ENCODE results near the gene GCFC2. TPM values are rescaled to one million over a fixed set of nuclear protein-coding genes. Genes with fewer than 3 reads are reported as not detected.

GCFC2 gene
- total and polyA plus RNA-seq, 2 of the 13 experiments (the other 11 are each of a cell fraction or from before 2014, with no cell fraction given): 26.8 to 49.0 TPM

- TF ChIP-seq, protein P1, sequence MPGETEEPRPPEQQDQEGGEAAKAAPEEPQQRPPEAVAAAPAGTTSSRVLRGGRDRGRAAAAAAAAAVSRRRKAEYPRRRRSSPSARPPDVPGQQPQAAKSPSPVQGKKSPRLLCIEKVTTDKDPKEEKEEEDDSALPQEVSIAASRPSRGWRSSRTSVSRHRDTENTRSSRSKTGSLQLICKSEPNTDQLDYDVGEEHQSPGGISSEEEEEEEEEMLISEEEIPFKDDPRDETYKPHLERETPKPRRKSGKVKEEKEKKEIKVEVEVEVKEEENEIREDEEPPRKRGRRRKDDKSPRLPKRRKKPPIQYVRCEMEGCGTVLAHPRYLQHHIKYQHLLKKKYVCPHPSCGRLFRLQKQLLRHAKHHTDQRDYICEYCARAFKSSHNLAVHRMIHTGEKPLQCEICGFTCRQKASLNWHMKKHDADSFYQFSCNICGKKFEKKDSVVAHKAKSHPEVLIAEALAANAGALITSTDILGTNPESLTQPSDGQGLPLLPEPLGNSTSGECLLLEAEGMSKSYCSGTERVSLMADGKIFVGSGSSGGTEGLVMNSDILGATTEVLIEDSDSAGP (CRISPR knock-in tag; IDR thresholded peaks at IDR 0.05; ENCODE audit: borderline replicate concordance): peak; percentile 96
- TF ChIP-seq, protein P2, sequence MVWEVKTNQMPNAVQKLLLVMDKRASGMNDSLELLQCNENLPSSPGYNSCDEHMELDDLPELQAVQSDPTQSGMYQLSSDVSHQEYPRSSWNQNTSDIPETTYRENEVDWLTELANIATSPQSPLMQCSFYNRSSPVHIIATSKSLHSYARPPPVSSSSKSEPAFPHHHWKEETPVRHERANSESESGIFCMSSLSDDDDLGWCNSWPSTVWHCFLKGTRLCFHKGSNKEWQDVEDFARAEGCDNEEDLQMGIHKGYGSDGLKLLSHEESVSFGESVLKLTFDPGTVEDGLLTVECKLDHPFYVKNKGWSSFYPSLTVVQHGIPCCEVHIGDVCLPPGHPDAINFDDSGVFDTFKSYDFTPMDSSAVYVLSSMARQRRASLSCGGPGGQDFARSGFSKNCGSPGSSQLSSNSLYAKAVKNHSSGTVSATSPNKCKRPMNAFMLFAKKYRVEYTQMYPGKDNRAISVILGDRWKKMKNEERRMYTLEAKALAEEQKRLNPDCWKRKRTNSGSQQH (CRISPR knock-in tag; IDR thresholded peaks at IDR 0.05; ENCODE audit: low read depth): peak; percentile 54
- TF ChIP-seq, protein P3, sequence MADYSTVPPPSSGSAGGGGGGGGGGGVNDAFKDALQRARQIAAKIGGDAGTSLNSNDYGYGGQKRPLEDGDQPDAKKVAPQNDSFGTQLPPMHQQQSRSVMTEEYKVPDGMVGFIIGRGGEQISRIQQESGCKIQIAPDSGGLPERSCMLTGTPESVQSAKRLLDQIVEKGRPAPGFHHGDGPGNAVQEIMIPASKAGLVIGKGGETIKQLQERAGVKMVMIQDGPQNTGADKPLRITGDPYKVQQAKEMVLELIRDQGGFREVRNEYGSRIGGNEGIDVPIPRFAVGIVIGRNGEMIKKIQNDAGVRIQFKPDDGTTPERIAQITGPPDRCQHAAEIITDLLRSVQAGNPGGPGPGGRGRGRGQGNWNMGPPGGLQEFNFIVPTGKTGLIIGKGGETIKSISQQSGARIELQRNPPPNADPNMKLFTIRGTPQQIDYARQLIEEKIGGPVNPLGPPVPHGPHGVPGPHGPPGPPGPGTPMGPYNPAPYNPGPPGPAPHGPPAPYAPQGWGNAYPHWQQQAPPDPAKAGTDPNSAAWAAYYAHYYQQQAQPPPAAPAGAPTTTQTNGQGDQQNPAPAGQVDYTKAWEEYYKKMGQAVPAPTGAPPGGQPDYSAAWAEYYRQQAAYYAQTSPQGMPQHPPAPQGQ (CRISPR knock-in tag; IDR thresholded peaks at IDR 0.05; ENCODE audit: borderline replicate concordance): no peak
- 0 out of 2 replicates have a peak, but pooled peaks have one; percentile 60 for TF ChIP-seq ZSCAN30 (CRISPR knock-in tag; IDR thresholded peaks at IDR 0.05)
- TF ChIP-seq ZFP62 (CRISPR knock-in tag; IDR thresholded peaks at IDR 0.05): no peak
- TF ChIP-seq, protein P4, sequence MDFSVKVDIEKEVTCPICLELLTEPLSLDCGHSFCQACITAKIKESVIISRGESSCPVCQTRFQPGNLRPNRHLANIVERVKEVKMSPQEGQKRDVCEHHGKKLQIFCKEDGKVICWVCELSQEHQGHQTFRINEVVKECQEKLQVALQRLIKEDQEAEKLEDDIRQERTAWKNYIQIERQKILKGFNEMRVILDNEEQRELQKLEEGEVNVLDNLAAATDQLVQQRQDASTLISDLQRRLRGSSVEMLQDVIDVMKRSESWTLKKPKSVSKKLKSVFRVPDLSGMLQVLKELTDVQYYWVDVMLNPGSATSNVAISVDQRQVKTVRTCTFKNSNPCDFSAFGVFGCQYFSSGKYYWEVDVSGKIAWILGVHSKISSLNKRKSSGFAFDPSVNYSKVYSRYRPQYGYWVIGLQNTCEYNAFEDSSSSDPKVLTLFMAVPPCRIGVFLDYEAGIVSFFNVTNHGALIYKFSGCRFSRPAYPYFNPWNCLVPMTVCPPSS (IDR thresholded peaks at IDR 0.05): no peak
- TF ChIP-seq PRDM15 (CRISPR knock-in tag; IDR thresholded peaks at IDR 0.05): peak; percentile 72
- no peak for TF ChIP-seq CCAR2 (optimal IDR thresholded peaks at IDR 0.05; ENCODE audit: low read depth, low read length)
- peak; percentile 88 for TF ChIP-seq SRSF1 (optimal IDR thresholded peaks at IDR 0.05; ENCODE audit: low read depth, low read length)
- TF ChIP-seq ZNF761 (CRISPR knock-in tag; conservative IDR thresholded peaks at IDR 0.05): peak; percentile 91
- TF ChIP-seq MIXL1 (CRISPR knock-in tag; IDR thresholded peaks at IDR 0.05): peak; percentile 94
- peak; percentile 52; the same call in 1 of the 2 replicates for TF ChIP-seq ZNF800 (CRISPR knock-in tag; IDR thresholded peaks at IDR 0.05)
- no peak for TF ChIP-seq SMAD9 (CRISPR knock-in tag; IDR thresholded peaks at IDR 0.05)
- TF ChIP-seq RFX1 (IDR thresholded peaks at IDR 0.05): no peak
- peak; percentile 86 for TF ChIP-seq MED8 (CRISPR knock-in tag; IDR thresholded peaks at IDR 0.05; ENCODE audit: insufficient replicate concordance)
- TF ChIP-seq PITX1 (CRISPR knock-in tag; IDR thresholded peaks at IDR 0.05): peak; percentile 85
Observed at GRCh38 chr2:75646583-75647425, 63.9 kb downstream of the GCFC2 start, which contains the start of gene MRPL19 (continued).
